Stimulated activated naive CD8-positive, alpha-beta T cell treated with anti-CD3 and anti-CD28 coated beads, Interleukin-15, Interleukin-2, amounts not matched to agents 100 ng/mL and 50 ng/mL, for 24 hours (primary cell): ENCODE data around the gene TTC28.
"Not testable (repeated sequence)": the region's sequence is repeated elsewhere in the genome, so short reads cannot be mapped to it uniquely, and the experiment has no call there.

Source experiments
- H3K27ac Mint-ChIP-seq: one replicate; pipeline ENCODE4 v1.8.0; 2021; ENCODE audit warnings: mild to moderate bottlenecking, mixed read lengths
- H3K27me3 Mint-ChIP-seq: one replicate; pipeline ENCODE4 v1.8.0; 2021; ENCODE audit warnings: mixed read lengths
- H3K36me3 Mint-ChIP-seq: one replicate; pipeline ENCODE4 v1.8.0; 2021; ENCODE audit warnings: low read depth, mixed read lengths
- H3K4me1 Mint-ChIP-seq: one replicate; pipeline ENCODE4 v1.8.0; 2021; ENCODE audit warnings: low read depth, mixed read lengths
- H3K4me3 Mint-ChIP-seq: one replicate; pipeline ENCODE4 v1.8.0; 2021; ENCODE audit warnings: mild to moderate bottlenecking, mixed read lengths
- H3K9me3 Mint-ChIP-seq: one replicate; pipeline ENCODE4 v1.8.0; 2021; ENCODE audit warnings: mixed read lengths

Gene TTC28

GRCh38 chr22:28693041-28693760, 13.6 kb upstream of the TTC28 start:
- not testable (repeated sequence) for H3K27ac Mint-ChIP-seq, H3K9me3 Mint-ChIP-seq, H3K27me3 Mint-ChIP-seq, H3K4me3 Mint-ChIP-seq, H3K4me1 Mint-ChIP-seq
- H3K36me3 Mint-ChIP-seq = peaks cover 11% of the 10 kb centered on the region

DNA sequence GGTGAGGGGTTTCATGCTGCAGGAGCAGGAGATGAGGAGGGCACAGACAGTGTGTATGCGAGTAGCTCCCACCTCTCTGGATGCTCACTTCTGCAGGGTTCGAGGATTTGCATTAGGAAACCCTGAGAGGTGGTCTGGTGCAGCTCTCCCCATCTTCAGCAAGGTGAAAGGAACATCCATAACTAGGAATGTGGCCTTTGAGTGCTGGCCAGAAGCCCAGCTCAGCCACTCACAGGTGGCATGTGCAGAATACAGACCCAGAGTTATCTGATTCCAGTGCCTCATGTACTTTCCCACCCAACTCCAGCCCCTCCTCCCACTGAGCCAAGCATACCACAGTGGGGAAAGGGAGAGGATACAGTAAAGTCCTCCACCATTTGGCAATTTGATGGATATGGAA, 10.2 kb upstream of the TTC28 start:
- H3K36me3 Mint-ChIP-seq = peaks cover 11% of the 10 kb centered on the region
- H3K4me1 Mint-ChIP-seq = not testable (repeated sequence)

DNA sequence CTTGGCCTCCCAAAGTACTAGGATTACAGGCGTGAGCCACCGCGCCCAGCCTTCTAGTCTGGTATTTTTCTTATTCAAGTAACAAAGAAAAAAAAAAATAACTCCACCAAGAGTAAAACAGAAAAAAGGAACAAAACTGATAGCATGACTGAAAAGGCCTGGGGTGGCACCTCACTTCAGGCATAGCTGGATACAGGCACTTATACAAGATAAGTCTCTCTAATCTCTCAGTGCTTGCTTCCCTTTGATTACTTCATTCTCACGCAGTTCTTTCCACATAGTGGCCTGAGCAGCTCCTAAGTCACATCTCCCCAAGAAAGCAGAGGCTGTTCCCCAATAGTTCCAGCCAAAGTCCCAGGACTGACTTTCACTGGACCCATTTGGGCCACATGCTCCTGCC, 3.3 kb upstream of the TTC28 start:
- peaks cover 59% of the 10 kb centered on the region for H3K27me3 Mint-ChIP-seq
- not testable (repeated sequence) for H3K9me3 Mint-ChIP-seq, H3K4me1 Mint-ChIP-seq, H3K27ac Mint-ChIP-seq, H3K4me3 Mint-ChIP-seq, H3K36me3 Mint-ChIP-seq

More for the DNA sequence above, 10.2 kb upstream of the TTC28 start:
- H3K4me3 Mint-ChIP-seq, H3K27ac Mint-ChIP-seq, H3K9me3 Mint-ChIP-seq: not testable (repeated sequence)
- peaks cover 16% of the 10 kb centered on the region for H3K27me3 Mint-ChIP-seq

- H3K9me3 Mint-ChIP-seq, H3K4me1 Mint-ChIP-seq, H3K27ac Mint-ChIP-seq, H3K4me3 Mint-ChIP-seq, H3K36me3 Mint-ChIP-seq: not testable (repeated sequence)
- H3K27me3 Mint-ChIP-seq = peaks cover 60% of the 10 kb centered on the region
Observed at GRCh38 chr22:28680813-28681490, 1.3 kb upstream of the TTC28 start.

GRCh38 chr22:28678778-28679610, 646 bp downstream of the TTC28 start:
- H3K27ac Mint-ChIP-seq, H3K9me3 Mint-ChIP-seq, H3K36me3 Mint-ChIP-seq: not testable (repeated sequence)
- Mint-ChIP-seq H3K27me3 (peaks cover 71% of the 10 kb centered on the region), H3K4me3 (peak overlapping the region; percentile 67), H3K4me1 (peaks cover 22% of the 10 kb centered on the region)

- Mint-ChIP-seq H3K27me3 (peaks cover 72% of the 10 kb centered on the region), H3K4me1 (peaks cover 30% of the 10 kb centered on the region)
- H3K27ac Mint-ChIP-seq, H3K36me3 Mint-ChIP-seq, H3K4me3 Mint-ChIP-seq, H3K9me3 Mint-ChIP-seq: not testable (repeated sequence)
Observed at GRCh38 chr22:28678170-28678569, 1.5 kb downstream of the TTC28 start.

DNA sequence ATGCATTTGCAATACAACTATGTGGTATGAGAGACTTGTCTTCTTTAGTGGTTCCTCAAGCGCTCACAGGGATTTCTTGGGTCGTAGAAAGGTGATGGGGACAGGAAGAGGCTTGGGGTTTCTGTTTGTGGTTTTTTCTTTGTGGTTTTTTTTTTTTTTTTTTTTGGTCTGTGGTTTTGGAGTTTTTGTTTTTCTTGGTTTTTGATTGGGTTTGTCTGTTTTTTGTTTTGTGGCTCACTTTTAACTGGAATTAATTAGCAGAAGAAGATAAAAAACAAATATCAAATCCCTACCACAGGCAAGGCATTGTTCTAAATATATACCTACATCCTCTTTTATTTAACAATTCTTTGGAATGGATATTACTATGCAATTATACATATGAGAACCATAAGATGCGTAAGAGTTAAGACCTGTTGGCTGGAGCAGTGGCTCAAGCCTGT, 5.5 kb downstream of the TTC28 start:
- Mint-ChIP-seq H3K4me3 (peak overlapping the region; percentile 80), H3K9me3 (peaks cover 5% of the 10 kb centered on the region), H3K36me3 (peaks cover 5% of the 10 kb centered on the region), H3K27me3 (peaks cover 69% of the 10 kb centered on the region), H3K4me1 (peaks cover 30% of the 10 kb centered on the region), H3K27ac (peak overlapping the region; percentile 98)

GRCh38 chr22:28670756-28671155, 8.9 kb downstream of the TTC28 start:
- Mint-ChIP-seq H3K27me3 (peaks cover 49% of the 10 kb centered on the region), H3K4me3 (no peak overlapping the region), H3K4me1 (peaks cover 25% of the 10 kb centered on the region), H3K27ac (no peak overlapping the region), H3K9me3 (peaks cover 5% of the 10 kb centered on the region), H3K36me3 (peaks cover 5% of the 10 kb centered on the region)

DNA sequence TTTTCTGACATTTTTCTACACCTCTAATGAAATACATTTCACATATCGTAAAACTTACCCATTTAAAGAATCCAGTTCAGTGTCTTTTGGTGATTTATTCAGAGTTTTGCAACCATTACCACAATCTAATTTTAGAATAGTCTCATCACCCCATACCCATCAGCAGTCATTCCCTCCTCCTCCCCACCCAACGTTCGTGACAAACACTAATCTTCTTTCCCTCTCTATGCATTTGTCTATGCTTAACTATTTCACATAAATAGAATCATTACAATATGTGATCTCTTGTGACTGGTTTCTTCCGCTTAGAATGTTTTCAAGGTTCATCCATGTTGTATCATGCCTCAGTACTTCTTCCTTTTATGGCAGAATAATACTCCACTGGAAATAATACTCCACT, 9.5 kb downstream of the TTC28 start:
- Mint-ChIP-seq H3K27ac (no peak overlapping the region), H3K27me3 (peaks cover 43% of the 10 kb centered on the region), H3K4me3 (no peak overlapping the region)

GRCh38 chr22:28669387-28669786, 10.3 kb downstream of the TTC28 start:
- Mint-ChIP-seq H3K27me3 (peaks cover 36% of the 10 kb centered on the region), H3K27ac (no peak overlapping the region), H3K36me3 (peaks cover 5% of the 10 kb centered on the region), H3K4me1 (peaks cover 17% of the 10 kb centered on the region), H3K9me3 (peaks cover 5% of the 10 kb centered on the region), H3K4me3 (no peak overlapping the region)

More for the DNA sequence above, 9.5 kb downstream of the TTC28 start:
- H3K36me3 Mint-ChIP-seq = peaks cover 5% of the 10 kb centered on the region
- H3K4me1 Mint-ChIP-seq = peaks cover 24% of the 10 kb centered on the region
- H3K9me3 Mint-ChIP-seq = peaks cover 5% of the 10 kb centered on the region

GRCh38 chr22:28663569-28663942, 16.1 kb downstream of the TTC28 start:
- H3K27me3 Mint-ChIP-seq = peaks cover 16% of the 10 kb centered on the region
- not testable (repeated sequence) for H3K27ac Mint-ChIP-seq, H3K36me3 Mint-ChIP-seq, H3K4me1 Mint-ChIP-seq, H3K9me3 Mint-ChIP-seq, H3K4me3 Mint-ChIP-seq

DNA sequence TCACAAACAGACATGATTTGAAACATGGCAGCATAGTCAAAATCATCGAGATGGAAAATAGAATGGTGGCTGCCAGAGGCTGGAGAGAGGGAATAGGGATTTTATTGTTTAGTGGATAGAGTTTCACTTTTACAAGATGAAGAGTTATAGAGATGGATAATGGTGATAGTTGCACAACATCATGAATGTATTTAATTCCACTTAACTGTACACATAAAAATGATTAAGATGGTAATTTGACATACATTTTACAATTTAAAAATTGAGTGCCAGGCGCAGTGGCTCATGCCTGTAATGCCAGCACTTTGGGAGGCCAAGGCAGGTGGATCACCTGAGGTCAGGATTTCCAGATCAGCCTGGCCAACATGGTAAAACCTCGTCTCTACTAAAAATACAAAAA, 21.2 kb downstream of the TTC28 start:
- Mint-ChIP-seq H3K4me1 (no peaks in the 10 kb centered on the region), H3K9me3 (no peaks in the 10 kb centered on the region), H3K36me3 (no peaks in the 10 kb centered on the region), H3K4me3 (no peak overlapping the region), H3K27ac (no peak overlapping the region), H3K27me3 (peaks cover 52% of the 10 kb centered on the region)

GRCh38 chr22:28656181-28656580, 23.5 kb downstream of the TTC28 start:
- Mint-ChIP-seq H3K4me3 (no peak overlapping the region), H3K27ac (no peak overlapping the region), H3K4me1 (no peaks in the 10 kb centered on the region), H3K36me3 (no peaks in the 10 kb centered on the region), H3K9me3 (no peaks in the 10 kb centered on the region), H3K27me3 (peaks cover 57% of the 10 kb centered on the region)

GRCh38 chr22:28650463-28650862, 29.2 kb downstream of the TTC28 start:
- Mint-ChIP-seq H3K27ac (no peak overlapping the region), H3K4me1 (no peaks in the 10 kb centered on the region), H3K27me3 (peaks cover 67% of the 10 kb centered on the region), H3K36me3 (no peaks in the 10 kb centered on the region), H3K9me3 (no peaks in the 10 kb centered on the region), H3K4me3 (no peak overlapping the region)

GRCh38 chr22:28648792-28649191, 30.8 kb downstream of the TTC28 start:
- no peaks in the 10 kb centered on the region for H3K4me1 Mint-ChIP-seq
- H3K27me3 Mint-ChIP-seq = peaks cover 59% of the 10 kb centered on the region
- no peak overlapping the region for H3K4me3 Mint-ChIP-seq
- no peak overlapping the region for H3K27ac Mint-ChIP-seq
- no peaks in the 10 kb centered on the region for H3K9me3 Mint-ChIP-seq
- no peaks in the 10 kb centered on the region for H3K36me3 Mint-ChIP-seq
